GM19463 (cell line): ENCODE measurements around the gene POLRMT.
A peak's percentile ranks its signal among the peaks of the same experiment; 100 is the strongest.
"Not testable (repeated sequence)": the region's sequence is repeated elsewhere in the genome, so short reads cannot be mapped to it uniquely, and the experiment has no call there.

ENCODE experiments used
- ATAC-seq: cut with Tn5 transposase; IDR thresholded peaks from one replicate; pipeline ENCODE4 v1.9.1; 2021; ENCODE audit warnings: mild to moderate bottlenecking, moderate library complexity; ENCODE audit not compliant: unreplicated experiment

The POLRMT gene

GRCh38 chr19:633068-633785 lies at the start of gene POLRMT:
TSS of gene POLRMT (minus strand) at chr19:633537. CDS start at chr19:633512, 25 bp downstream.
- ATAC-seq = peak; percentile 90

GRCh38 chr19:682678-683320 lies 49.5 kb upstream of the POLRMT start:
- no peak for ATAC-seq

- ATAC-seq = peak; percentile 42
Measured at GRCh38 chr19:681029-682019, 48.0 kb upstream of the POLRMT start.

GRCh38 chr19:680287-681028 lies 47.1 kb upstream of the POLRMT start:
- ATAC-seq = peak; percentile 80

GRCh38 chr19:679418-680286 lies 46.3 kb upstream of the POLRMT start:
- peak; percentile 11 for ATAC-seq

GRCh38 chr19:678791-679388 lies 45.6 kb upstream of the POLRMT start:
- no peak for ATAC-seq

- no peak for ATAC-seq
Measured at GRCh38 chr19:677601-678436, 44.5 kb upstream of the POLRMT start.

GRCh38 chr19:677201-677600 lies 43.9 kb upstream of the POLRMT start:
- ATAC-seq = no peak

GRCh38 chr19:676339-677105 lies 43.2 kb upstream of the POLRMT start, which contains the start of gene FSTL3:
TSS of gene FSTL3 (plus strand) at chr19:676392. CDS start at chr19:676424, 32 bp downstream.
- no peak for ATAC-seq

GRCh38 chr19:676007-676338 lies 42.6 kb upstream of the POLRMT start:
- ATAC-seq = no peak

GRCh38 chr19:674282-675151 lies 41.2 kb upstream of the POLRMT start:
- no peak for ATAC-seq

GRCh38 chr19:670609-671075 lies 37.3 kb upstream of the POLRMT start:
- no peak for ATAC-seq

GRCh38 chr19:668675-669434 lies 35.5 kb upstream of the POLRMT start:
- not testable (repeated sequence) for ATAC-seq

GRCh38 chr19:666985-667573 lies 33.7 kb upstream of the POLRMT start:
- ATAC-seq = not testable (repeated sequence)

GRCh38 chr19:664913-665443 lies 31.6 kb upstream of the POLRMT start:
- ATAC-seq = no peak
